ENCODE results near the gene RELN.
A peak's percentile ranks its signal among the peaks of the same experiment; 100 is the strongest.

The RELN gene

DNA sequence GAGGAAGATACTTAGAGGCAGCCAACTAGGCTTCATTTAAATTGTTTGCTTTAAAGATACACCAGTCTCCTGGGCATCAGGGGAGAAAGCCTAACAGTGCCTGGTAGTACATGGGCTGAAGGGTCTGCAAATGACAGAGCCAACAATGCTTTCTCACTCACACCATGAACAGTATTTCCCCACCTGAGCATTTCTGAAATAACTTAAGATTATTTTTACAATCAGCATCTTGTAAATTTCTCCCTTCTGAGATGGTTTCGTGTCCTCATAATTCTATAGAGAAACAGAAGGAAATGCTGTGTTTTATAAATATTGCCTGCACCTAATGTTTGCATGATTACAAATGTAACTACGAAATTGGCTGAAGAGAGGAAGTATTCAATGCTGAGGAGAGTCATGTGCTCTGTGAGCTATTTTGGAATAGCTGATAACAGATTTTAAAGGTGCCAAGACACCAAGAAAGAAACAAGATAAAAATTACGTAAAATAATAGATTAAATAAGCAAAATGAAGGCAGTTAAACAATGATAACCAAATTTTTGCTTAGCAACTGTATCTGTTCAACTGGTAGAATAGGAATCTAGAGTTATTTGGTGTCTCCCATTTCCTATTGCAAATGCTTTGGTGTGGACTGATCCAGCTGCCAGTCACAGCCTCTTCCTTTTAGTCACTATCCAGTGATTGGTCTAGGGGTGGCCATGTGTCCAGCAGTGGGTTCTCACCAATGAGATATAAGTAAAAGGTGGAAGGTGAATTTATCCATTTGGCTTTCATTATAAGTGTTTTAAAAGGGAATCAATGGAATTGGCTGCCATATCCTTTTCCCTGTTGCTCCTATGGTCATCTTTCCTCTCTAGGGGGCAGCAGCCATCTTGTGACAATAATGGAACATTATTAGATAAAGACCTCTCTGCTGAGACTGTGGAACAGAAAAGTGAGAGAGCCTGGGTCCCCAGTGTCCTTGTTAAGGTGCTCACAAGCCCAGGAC is 375.5 kb downstream of the RELN start:
- DNase-seq, result peak; percentile 10

DNA sequence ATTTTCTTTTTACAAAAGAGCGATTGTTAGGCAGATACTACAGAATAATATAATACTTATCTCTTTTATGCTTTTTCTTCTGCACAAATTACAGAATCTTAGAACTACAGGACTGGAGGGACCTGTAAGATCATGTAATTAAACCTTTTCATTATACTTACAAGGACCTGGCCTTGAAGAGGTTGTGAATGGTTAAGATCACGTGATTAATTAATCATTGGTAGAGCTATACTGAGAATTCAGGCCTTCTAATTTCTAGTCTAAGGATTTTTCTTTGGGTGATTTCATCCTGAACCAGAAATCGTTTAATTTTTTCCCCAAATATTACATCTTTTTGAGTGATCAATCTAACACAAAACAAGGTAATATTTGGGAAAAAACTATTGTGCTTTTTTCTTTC is 379.7 kb downstream of the RELN start:
- DNase-seq, result no peak

DNA sequence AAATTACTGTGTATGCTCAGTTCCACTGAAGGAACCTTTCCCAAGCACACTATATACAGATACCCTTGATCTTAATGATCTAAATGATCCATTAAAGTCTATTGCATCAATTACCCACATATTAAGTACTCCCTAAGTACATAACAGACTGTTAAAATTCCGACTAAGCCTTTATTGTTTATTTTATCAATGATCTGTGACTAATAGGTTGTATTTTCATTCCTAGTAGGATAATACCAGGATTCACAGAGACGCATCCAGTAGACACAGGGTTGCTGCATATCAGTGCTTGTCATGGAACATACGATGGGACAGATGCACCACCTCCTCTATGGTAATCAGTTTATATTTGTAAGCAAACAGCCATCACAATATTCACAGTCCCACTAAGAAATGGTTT is 383.8 kb downstream of the RELN start:
- no peak for DNase-seq

DNA sequence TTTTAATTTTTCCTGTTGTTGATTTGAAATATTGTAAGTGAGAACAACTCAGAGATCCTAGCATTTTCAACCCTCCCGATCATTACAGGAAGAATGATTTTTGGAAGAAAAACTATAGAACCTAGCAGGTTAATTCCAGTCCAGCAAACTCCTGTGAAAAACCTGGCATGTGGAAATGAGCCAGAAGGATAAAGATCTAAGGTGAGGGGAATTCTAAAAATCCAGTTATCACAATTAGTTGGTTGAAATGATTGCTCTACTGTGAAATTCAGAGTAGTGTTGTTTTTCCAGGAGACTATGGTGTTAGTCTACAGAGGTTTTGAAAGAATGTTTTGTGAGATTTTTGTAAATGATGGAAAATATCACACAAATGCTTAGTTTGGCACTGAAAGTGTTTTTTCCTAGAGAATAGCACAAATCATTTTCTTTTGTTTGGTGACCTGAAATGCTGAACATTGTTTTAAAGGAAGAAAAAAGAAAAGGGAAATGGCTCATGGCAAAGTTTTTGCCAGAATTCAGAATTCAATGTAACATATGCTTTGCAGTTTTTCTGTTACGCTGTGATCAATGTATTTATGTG is 391.0 kb downstream of the RELN start:
- DNase-seq, result no peak

DNA sequence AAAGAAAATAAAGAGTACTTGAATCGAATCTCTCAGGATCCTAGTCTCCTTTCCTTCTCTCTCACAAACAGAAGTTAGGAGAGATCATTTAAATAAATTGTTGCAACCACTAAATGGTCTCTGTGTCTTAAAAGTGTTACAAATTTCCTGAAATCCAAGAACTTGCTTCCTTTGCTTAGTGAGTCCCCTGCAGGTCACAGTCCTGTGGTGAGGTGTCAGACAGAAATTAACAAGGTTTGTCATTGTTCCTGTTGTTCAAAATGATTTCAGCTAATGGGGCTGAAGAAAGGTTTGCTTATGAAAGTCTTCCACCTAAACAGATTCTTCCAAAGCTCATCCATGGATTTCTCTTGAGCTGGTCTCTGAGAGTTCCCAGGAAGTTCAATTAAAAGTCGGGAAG is 391.9 kb downstream of the RELN start:
- DNase-seq, result no peak

DNA sequence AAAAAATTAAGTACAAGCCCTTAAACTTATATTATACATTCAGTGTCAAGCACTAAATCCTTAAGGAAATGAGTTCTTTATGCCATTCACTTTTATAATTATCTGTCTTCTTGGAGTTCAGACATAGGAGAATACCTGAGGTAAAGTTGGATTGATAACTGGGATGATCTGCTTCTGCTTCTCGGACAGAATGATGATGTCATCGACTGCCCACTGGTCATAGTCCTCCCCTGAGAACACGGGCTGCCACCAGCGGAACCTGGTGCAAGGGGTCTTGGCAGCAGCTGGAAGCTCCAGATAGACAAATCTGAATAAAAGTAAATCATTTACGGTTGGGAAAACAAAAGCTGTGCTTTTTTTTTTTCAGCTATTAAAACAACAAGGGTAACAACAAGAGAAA is 395.3 kb downstream of the RELN start:
- DNase-seq, result no peak

DNA sequence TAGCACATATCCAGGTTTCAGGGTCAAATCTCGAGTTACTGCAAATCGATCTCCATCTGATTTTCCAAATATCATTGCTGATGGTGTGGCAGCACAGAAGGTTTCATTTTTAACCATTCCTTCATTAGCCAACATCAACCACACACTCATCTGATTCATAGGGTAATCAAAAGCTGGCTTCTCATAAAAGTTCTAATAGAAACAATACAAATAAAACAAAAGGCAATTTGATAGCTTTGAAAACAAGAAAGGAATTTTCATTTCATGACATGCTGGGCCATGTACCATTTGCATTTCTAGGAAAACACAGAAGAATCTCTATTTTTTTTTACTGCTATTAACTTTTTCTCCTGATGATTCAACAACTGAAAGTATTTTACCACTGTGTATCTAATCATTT is 395.8 kb downstream of the RELN start:
- no peak for DNase-seq

DNA sequence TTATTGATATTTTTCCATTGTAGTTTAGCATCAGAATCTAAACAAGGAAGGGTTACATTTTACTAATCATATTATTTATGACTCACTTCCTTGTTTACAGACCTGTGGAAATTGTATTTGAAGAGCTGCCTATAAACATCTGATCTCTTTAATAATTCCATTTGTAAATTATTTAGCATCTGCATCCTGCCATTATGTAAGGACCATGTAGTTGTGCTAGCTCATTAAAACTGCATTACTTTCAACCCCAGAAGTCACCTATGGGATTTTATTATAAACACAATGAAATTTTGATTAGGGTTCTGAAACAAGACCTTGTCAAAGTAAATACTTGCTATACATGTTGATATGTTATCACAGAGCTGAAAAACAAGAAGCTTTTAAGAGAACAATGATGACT is 396.6 kb downstream of the RELN start:
- no peak for DNase-seq

DNA sequence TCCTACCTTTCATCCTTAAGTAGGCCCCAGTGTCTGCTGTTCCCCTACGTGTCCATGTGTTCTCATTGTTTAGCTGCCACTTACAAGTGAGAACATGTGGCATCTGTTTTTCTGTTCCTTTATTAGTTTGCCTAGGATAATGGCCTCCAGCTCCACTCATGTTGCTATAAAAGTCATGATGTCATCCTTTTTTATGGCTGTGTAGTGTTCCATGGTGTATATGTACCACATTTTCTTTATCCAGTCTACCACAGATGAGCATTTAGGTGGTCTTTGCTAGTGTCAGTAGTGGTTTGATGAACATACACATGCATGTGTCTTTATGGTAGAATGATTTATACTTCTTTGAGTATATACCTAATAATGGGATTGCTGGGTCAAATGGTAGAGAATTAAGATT is 397.3 kb downstream of the RELN start:
- DNase-seq, result no peak

DNA sequence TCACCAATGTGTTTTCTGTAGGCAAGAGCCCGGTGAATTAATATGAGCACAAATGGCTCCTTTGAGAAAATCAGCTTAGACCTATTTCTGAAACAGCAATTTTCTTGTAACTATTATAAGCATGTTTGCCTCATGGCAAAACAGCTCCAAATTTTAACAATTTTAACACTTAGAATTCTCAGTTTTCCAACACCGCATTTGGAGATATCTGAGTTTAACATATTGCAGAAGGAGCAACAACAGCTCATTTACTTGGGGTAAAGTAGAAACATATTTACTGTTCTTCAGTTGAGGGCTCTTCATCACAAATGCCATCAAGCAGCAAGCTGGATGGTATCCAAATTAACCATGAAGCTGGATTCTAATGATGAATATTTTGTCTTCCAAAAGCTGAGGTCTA is 409.4 kb downstream of the RELN start:
- no peak for DNase-seq

DNA sequence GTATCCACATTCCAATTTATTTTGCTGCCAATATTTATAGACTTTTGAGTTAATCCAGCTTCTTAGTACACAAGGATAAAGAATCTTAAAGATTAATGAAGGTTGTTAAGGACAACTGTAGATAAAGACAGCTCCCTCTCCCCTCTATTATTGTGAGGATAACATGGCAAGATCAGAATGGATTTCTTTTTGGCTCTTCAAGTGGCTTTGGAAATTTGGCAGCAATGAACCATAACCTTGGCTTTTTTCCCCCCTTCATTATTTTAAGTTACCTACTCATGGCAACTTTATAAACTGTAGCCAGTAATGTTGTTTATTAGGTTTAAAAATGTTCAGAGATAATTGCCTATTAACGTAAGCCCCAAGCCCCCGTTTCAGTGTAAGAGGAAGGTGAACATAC is 412.4 kb downstream of the RELN start:
- no peak for DNase-seq

DNA sequence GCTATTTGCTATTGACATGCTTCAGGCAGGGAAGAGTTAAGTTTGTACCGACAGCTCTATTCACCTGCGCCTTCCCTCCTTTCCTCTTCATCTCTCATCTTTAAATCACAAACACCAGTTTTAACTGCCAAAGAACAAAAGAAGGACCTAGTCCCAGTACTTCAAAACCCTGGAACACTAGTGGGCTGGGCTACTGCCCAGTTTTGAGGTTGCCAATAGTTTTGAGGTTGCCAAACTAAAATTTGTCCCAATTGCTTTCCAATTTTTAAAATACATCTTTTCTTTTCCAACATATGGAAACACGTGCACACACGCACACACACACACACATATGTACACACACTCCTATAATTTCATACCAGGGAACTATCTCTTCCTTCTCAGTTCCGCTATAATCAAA is 412.8 kb downstream of the RELN start:
- DNase-seq, result no peak

DNA sequence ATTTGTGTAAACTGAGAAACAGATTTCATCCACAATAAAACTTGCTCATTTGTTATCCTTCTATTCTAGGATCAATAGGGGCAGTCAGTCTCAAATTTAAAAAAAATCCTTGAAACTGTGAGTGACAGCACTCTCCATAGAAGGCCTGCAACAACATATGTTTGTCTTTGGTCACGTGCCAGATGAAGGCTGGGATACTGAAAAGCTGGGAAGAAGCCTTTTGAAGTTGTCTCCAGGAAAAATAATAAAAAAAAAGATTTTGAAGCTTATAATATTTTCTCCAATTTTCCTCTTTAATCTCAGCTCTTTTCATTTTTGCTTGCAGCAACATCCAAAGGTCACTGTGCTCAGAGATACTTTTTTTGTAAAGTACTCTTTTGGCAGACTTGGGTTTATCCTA is 414.9 kb downstream of the RELN start:
- DNase-seq, result no peak

DNA sequence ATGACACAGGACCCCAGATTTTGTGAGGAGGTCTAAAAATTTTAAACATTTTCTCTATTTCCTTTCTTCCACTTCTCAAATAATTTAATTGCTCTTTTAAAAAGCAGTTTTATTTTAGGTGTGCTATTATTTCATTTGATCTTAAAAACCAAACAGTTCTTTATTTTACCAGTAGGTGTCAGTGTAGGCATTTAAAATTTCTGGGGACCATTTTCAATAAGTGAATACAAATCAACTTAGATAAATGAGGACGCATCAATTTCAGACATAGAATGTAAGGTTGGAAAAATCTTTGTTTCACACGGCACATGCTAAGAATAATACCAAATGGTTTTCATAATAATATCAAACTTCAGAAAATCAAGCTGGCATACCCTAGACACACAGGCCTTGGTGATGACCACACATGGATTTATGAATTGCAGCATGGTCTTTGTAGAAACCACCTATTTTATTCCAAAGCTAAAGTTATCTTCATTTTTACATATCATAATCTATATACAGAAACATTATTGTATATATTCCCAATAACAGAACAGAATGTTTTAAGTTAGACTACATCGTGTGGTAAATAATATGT is 415.9 kb downstream of the RELN start:
- DNase-seq, result peak; percentile 48

DNA sequence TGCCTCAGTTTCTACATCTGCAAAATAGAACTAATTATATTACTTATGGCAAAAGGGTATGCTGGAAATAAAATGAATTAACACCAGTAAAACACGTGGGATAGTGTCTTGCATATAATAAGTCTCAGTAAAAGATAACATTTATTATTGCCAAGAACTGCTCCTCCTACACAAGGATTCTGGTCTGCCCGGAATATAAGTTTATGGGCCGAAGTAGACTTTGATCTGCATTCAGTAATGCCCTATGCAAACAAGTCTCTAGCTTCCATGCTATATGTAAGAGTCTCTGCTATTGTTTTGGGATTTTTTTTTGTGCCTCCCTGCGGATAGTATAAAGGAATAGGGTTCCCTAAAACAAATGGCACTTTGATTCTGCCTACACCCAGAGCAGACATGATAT is 417.9 kb downstream of the RELN start:
- no peak for DNase-seq

DNA sequence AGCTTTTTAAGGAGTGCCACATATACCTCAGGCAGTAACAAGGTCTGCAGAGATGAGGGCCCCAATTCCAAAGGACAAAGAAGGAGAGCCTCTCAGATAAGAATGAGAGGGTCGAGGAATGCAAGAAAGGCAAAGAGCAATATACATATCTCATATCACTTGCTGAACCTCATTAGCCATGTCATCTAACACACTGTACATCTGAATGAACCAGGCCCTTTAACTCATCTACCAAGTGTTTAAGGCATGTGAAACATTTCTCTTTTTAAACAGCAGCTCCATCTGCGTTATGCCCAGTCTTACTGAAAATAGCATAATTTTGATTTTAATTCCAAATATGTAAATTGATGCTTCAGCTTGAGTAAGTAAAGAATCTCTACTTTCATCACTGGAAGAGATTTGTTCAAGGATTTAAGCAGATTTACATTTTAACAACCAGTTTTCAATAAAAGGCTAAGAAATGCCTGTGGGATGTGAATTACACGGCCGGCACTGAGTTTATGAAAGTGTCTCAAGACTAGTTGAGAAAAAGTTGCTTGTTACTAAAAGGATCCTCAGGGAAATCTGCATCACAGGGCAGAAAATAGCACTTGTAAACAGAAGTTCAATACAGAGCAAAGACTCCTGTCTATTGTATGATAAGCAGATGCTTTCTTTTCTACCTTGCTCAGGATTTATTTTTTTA is 419.7 kb downstream of the RELN start:
- no peak for DNase-seq

DNA sequence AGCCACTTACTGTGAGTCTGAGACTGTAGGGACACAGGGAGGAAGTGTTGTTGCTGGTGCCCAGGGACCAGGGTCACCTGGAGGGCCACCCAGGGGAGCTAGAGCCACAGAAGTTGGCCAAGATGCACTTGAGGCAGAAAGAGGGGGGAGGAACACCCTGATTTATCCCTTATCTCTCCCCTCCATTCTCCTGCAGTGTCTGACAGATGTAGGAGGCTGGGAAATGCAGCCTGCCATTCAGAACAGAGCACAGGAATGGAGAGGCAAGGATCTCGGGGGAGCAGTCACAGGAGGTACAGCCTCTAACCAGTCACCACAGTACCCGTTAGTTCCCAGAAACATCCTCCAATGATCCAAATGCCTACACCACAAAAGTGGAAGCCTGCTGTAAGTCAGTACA is 425.0 kb downstream of the RELN start:
- DNase-seq, result no peak

DNA sequence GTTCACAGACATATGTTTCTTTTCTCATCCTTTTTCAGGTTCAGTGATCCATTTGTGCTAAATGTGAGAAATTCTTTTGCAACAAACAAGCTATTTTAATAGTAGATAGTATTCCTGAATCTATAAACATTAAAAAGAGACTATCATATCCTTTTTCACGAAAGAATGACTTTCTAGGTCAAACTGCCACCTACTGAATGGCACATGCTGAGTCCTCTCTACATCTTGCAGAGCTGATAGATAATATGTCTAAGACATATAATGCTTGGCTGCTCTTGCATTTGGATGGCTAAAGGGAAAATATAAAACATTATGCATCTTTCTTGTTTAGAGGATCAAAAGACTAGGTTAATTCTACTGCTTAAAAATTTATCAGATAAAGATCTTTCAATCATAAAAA is 429.3 kb downstream of the RELN start:
- no peak for DNase-seq

DNA sequence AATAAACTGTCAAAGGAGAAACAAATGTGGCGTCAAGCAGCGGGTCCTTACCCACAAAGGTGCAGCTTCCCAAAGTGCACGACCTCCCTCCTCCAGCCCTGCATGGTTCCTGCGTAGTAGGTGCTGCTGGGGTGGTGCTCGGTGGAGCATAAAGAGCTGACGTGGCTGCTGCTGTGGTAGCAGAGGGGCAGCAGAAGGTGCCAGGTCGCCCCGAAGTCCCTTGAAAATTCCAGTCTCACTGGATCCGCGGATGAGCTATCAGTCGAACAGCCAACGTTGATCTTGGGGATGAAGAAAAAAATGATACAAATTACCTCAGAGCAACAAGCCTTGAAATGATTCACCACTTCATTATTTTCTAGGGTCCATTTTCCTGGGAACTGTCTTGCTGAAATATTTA is 438.4 kb downstream of the RELN start:
- no peak for DNase-seq

DNA sequence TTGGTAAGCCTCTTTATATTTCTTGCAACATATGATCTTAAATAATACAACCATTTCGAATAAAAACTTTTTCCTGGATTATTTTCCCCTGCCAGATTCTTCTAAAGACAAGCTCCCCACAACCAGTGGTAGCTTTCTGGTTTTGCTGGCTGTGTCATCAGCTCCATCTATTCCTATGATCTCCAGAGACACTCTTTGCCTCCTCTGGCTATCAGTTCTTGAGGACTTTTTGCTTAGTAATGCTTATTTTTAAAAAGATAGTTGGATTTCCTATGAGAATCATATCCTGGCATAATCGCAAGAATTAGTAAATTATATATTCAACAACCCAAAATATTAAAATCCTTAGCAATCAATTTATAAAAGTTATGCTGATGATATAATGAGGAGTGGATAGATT is 439.7 kb downstream of the RELN start:
- DNase-seq, result no peak

DNA sequence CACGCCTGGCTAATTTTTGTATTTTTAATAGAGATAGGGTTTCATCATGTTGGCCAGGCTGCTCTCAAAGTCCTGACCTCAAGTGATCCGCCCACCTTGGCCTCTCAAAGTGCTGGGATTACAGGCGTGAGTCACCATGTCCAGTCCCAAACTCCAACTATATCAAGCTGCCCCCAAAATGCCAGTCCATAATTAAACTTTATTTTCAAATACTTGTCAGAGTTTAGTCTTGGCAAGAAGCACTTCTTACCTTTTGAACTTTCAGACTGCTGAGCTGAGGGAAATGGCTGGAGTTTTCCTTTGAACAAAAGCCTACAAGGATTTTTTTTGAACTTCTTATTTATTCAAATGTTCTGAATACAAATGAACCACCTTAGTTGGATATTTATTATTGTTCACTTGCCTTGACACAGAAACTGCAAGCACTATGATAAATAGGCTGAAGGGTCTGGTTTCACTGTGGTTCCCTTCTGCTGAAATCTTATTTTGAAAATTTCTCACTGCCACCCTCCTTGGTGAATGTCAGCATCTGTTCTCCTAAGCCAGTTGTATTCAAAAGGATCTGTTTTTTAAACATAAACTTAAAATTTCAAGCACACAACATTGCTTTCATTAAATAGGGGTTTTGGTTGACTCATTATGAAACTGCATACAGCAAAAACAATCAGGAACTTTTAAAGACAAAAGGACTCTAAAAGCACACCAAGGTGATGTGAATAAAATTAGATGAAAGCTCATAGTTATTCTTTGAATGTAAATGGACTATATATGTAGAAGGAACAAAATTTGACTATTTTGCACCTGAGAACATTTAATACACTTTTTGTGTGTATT is 441.8 kb downstream of the RELN start:
- DNase-seq, result no peak

DNA sequence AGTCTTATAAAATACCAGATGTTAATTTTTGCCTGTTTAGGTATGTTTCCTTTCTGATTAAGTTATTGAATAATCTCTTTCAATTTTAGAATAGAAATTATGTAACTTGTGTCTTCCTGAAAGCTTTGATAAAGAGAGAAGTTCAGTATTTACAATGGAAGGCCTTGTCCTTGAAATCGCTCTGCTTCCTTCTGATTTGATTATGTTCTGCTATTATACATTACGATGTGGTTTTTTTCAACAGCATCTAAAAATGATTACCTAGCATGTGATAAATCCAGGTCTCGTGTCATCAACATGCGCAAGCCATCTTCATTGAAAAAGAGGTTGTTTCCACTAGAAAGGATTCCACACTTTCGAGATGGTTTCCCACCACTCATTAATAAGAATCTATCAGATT is 447.0 kb downstream of the RELN start:
- no peak for DNase-seq

DNA sequence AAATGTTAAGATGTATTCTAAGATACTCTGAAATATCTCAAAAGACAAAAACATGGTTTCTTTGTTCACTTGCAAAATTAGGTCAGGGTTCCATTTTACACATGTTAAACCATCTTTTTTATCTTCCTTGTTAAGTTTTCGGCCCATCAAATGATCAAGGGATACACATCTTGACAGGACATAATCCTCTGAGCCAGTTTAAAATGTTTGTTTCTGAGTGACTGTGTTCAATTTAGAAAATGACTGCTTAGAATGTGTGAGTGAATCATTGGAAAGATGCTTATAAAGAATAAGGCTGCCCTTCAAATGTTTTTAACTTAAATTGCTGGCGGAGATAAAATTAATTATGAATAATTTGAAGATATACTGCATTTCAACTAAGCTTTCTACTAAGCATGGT is 447.5 kb downstream of the RELN start:
- no peak for DNase-seq

Measured in hematopoietic multipotent progenitor cell treated with erythropoietin and hydrocortisone succinate and interleukin-3 and kit ligand, for 8 days (in vitro differentiated cells).